Activated CD4-positive, alpha-beta T cell treated with anti-CD3 and anti-CD28 coated beads, Interleukin-2, amount 50 U/mL, for 16 hours (primary cell): ENCODE results near the gene AMOTL2.

Experiments
- DNase-seq: peaks from one replicate; pipeline ENCODE4 v3.0.0-alpha.2; 2020

The AMOTL2 gene

GRCh38 chr3:134312873-134313846, 61.1 kb downstream of the AMOTL2 start:
- DNase-seq = no peak

GRCh38 chr3:134312072-134312872, 62.0 kb downstream of the AMOTL2 start:
- no peak for DNase-seq

GRCh38 chr3:134311693-134312071, 62.6 kb downstream of the AMOTL2 start:
- DNase-seq = no peak

- no peak for DNase-seq
Observed at GRCh38 chr3:134311265-134311664, 63.0 kb downstream of the AMOTL2 start.

GRCh38 chr3:134309987-134310700, 64.1 kb downstream of the AMOTL2 start:
- no peak for DNase-seq

GRCh38 chr3:134308350-134308891, 65.8 kb downstream of the AMOTL2 start:
- DNase-seq = peak; percentile 66

- DNase-seq = no peak
Observed at GRCh38 chr3:134307425-134307824, 66.8 kb downstream of the AMOTL2 start.

GRCh38 chr3:134306320-134306719, 67.9 kb downstream of the AMOTL2 start:
- no peak for DNase-seq
